ENCODE data around the gene RPH3AL. TPM values are rescaled to one million over a fixed set of nuclear protein-coding genes. Genes with fewer than 3 reads are reported as not detected.

RPH3AL gene
- total RNA-seq, 4 donors from 2014 or later: 31.4 to 92.4 (median 48.6) TPM

- Histone ChIP-seq H3K4me1 (peaks cover 0 to 52% (median 8%) of the 10 kb centered on the region in 4 donors), H3K27ac (peak overlapping the region; percentile 35 to 97 (median 88)), H3K4me3 (peak overlapping the region in 2 of 4 donors; percentile 41 to 50), H3K36me3 (no peaks in the 10 kb centered on the region), H3K9me3 (no peaks in the 10 kb centered on the region), H3K27me3 (no peaks in the 10 kb centered on the region)
- TF ChIP-seq CTCF (IDR thresholded peaks at IDR 0.05): no peak
- TF ChIP-seq POLR2A (IDR thresholded peaks at IDR 0.05): no peak
- DNase-seq: no peak
These were observed 659 bp downstream of the RPH3AL start for GRCh38 chr17:351875-352420.

- TF ChIP-seq CTCF (IDR thresholded peaks at IDR 0.05): no peak
- no peak for TF ChIP-seq POLR2A (IDR thresholded peaks at IDR 0.05)
- Histone ChIP-seq H3K4me1 (peaks cover 0 to 52% (median 8%) of the 10 kb centered on the region in 4 donors), H3K27ac (peak overlapping the region; percentile 35 to 97 (median 88)), H3K9me3 (no peaks in the 10 kb centered on the region), H3K36me3 (no peaks in the 10 kb centered on the region), H3K4me3 (no peak overlapping the region), H3K27me3 (no peaks in the 10 kb centered on the region)
- no peak for DNase-seq
These were observed 1.2 kb downstream of the RPH3AL start for GRCh38 chr17:351449-351738.

GRCh38 chr17:350706-351448 lies 1.7 kb downstream of the RPH3AL start:
- DNase-seq: peak in 2 of 3 donors; percentile 83 to 94
- peak overlapping the region; percentile 35 to 97 (median 88) for H3K27ac ChIP-seq
- peaks cover 0 to 52% (median 8%) of the 10 kb centered on the region in 4 donors for H3K4me1 ChIP-seq
- H3K4me3 ChIP-seq: no peak overlapping the region
- no peaks in the 10 kb centered on the region for H3K36me3 ChIP-seq
- H3K9me3 ChIP-seq: no peaks in the 10 kb centered on the region
- H3K27me3 ChIP-seq: no peaks in the 10 kb centered on the region
- TF ChIP-seq CTCF (IDR thresholded peaks at IDR 0.05) (no peak), POLR2A (IDR thresholded peaks at IDR 0.05) (peak in 1 of 2 donors; percentile 56)

GRCh38 chr17:349666-350065 lies 2.9 kb downstream of the RPH3AL start:
- Histone ChIP-seq H3K27me3 (no peaks in the 10 kb centered on the region), H3K4me1 (peaks cover 0 to 52% (median 8%) of the 10 kb centered on the region in 4 donors), H3K4me3 (no peak overlapping the region), H3K27ac (peak overlapping the region; percentile 25 to 97 (median 88)), H3K9me3 (no peaks in the 10 kb centered on the region), H3K36me3 (no peaks in the 10 kb centered on the region)
- TF ChIP-seq CTCF (IDR thresholded peaks at IDR 0.05): no peak
- peak in 1 of 2 donors; percentile 40 for TF ChIP-seq POLR2A (IDR thresholded peaks at IDR 0.05)
- no peak for DNase-seq

DNA sequence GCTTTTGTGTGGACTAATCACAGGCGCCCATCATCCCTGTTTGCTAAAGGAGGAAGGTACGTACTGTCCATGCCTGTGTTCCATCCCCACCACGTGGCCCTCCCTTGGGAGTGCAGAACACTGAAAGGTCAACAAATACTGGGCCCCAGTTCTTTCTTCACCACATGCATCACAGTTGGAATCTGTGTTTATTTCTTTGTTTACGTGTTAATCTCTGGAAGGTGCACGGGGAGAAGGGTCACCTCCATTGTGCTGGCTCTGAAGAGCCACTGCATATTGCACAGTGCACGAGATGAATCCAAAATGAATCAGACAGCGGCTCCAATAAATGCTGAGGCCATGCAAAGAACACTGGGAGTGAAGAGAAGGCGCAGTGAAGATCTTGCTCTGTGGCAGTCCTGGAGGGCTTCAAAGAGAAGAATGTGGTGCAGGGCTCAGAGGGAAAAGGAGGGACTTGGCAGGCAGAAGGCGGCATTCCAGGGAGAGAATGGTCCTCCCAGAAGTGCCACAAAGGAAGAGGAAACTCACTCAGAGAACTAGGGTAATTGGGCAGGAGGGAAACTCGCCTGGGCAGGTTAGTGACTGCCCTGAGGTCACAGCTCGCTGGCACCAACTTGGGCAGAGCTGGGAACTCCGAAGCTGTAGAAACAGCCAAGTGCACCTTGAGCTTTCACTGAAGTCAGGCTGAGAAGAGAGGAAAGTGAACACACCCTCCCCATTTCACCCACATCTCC lies 3.7 kb downstream of the RPH3AL start:
- DNase-seq: peak in 2 of 3 donors; percentile 66 to 73
- Histone ChIP-seq H3K36me3 (no peaks in the 10 kb centered on the region), H3K27ac (peak overlapping the region in 3 of 4 donors; percentile 82 to 97 (median 94)), H3K4me3 (no peak overlapping the region), H3K27me3 (no peaks in the 10 kb centered on the region), H3K9me3 (no peaks in the 10 kb centered on the region), H3K4me1 (peaks cover 0 to 52% (median 8%) of the 10 kb centered on the region in 4 donors)
- TF ChIP-seq POLR2A (IDR thresholded peaks at IDR 0.05): no peak
- TF ChIP-seq CTCF (IDR thresholded peaks at IDR 0.05): peak in 1 of 6 experiments; percentile 10

Measured in Peyer's patch (tissue), 4 donors.